GM19438 (cell line): Measurements from ENCODE around the gene NR2C2.

Experiments
- ATAC-seq: cut with Tn5 transposase; IDR thresholded peaks from one replicate; pipeline ENCODE4 v1.9.1; 2021; ENCODE audit warnings: low read depth; ENCODE audit not compliant: unreplicated experiment

NR2C2 gene

DNA sequence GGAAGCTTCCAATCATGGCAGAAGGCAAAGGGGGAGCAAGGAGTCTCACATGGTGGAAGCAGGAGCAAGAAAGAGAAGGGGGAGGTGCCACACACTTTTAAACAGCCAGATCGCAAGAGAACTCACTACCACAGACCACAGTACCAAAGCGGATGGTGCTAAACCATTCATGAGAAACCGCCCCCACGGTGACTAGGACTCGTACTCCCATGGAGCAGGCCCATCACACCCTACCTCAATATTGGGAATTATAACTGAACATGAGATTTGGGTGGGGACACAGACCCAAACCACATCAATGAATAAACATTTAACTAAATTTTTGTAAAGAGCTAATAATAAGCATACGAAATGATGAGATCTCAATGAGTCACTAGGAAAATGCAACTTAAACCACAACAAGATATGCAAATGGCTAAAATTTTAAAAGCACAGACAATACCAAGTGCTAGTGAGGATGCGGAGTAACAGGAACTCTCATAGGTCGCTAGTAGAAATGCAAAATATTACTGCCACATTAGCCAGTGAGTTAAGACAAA lies 107.7 kb downstream of the NR2C2 start:
- peak; percentile 36 for ATAC-seq

- ATAC-seq = no peak
Measured at GRCh38 chr3:15056676-15057404, 109.5 kb downstream of the NR2C2 start.

DNA sequence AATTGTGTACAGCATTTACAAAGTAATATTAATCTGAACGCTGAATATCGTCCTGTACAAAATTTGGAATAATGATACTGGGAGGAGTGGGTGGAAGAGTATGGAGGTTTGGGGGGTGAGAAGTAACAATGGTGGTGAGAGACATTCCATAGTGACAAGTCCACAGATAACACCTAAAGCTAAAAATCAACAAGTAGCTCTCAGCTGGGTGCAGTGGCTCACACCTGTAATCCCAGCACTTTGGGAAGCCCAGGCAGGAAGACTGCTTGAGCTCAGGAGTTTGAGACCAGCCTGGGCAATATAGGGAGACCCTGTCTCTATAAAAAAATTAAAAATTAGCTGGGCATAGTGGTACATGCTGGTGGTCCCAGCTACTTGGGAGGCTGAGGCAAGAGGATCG lies 112.6 kb downstream of the NR2C2 start:
- no peak for ATAC-seq

GRCh38 chr3:15063238-15063637 lies 115.9 kb downstream of the NR2C2 start:
- ATAC-seq = no peak

DNA sequence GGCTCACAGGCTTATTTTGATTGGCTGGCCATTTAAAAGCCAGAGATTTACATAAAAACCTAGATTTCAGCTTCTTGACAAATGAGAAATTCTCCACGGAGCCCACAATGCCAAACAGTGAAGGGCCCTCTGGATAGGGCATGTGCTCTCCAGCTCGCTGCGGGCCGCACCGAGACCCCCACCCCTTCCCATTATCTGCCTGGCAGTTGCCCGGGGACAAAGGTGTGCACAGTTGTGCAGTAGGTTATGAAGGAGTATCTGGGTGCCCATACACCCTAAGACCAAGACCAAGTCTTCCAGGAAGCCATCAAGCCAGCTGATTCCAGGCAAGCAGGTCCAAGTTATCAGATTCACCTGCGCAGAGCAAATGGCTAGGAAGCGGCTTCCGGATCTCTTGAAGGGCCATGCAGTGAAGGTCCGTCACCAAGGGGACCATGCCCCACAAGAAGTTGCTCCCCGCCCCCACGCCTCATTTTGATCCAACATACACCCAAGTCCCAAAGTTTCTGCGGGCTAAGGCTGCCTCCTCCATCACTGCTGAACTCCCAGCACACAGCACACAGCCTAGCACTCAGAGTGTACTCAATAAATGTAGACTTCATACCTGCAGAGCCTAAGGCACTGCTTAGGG lies 116.4 kb downstream of the NR2C2 start:
- ATAC-seq = no peak

- ATAC-seq = peak; percentile 23
Measured at GRCh38 chr3:15064299-15064834, 117.0 kb downstream of the NR2C2 start.

GRCh38 chr3:15064835-15065549 lies 117.6 kb downstream of the NR2C2 start, which contains the start of gene MRPS25:
MRPS25 (minus strand) TSS chr3:15065315; CDS start chr3:15065194, 121 bp downstream.
- peak; percentile 96 for ATAC-seq

DNA sequence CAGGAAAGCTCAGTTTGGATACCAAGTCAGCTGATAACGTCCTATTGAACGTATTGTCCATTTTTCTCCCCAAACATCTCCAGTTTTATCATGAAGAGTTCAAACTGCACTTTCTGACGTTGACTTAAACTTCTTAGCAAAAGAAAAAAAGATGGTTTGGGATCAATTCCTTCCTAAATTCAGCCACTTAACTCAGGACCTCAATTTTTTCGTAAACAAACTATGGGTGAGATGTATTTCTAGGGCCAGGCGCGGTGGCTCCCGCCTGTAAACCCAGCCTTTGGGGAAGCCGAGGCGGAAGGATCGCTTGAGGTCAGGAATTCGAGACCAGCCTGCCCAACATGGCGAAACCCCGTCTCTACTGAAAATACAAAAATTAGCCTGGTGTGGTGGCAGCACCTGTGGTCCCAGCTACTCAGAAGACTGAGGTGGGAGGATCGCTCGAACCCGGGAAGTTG lies 118.2 kb downstream of the NR2C2 start:
- ATAC-seq = peak; percentile 17

- ATAC-seq = no peak
Measured at GRCh38 chr3:15066467-15066866, 119.1 kb downstream of the NR2C2 start.

- no peak for ATAC-seq
Measured at GRCh38 chr3:15069441-15069840, 122.1 kb downstream of the NR2C2 start.

DNA sequence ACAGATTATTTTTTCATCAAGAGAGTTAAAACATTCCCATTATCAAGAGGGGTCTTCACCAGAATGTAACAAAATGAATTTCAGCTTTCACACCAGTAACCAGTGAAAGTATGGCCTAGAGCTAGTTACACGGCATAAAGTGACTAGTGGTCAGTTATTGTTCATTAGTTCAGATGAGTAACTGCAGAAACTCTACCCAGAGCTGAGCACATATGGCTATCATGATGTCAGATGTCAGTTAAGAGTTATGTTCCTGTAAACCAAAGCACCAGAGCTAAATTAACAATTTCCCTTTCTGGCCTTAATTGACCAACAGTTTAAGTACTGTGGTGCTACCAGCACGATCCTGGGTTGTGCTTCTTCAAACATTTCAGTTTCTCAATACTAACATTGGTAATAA lies 124.3 kb downstream of the NR2C2 start:
- ATAC-seq = no peak

- ATAC-seq = no peak
Measured at GRCh38 chr3:15074500-15074899, 127.1 kb downstream of the NR2C2 start.

GRCh38 chr3:15079091-15079490 lies 131.7 kb downstream of the NR2C2 start:
- no peak for ATAC-seq

GRCh38 chr3:15081960-15082664 lies 134.7 kb downstream of the NR2C2 start:
- no peak for ATAC-seq

DNA sequence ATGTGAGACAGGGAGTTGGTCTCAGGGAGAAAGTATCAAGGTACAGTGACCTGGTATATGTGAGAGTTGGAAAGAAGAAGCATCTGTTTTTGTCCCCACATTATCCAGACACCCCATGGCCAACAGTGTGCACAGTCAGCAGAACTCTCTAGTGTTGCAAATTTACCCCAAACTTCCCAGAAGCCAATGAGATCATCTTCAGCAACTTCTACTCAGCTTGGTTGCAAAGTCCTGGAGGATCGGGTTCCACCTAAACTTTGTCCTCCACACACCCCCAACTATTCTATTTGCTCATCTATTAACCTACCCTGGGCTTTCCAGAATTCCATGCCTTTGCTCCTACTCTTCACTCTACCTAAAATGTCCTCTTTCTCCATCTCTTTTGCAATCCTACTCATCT lies 135.9 kb downstream of the NR2C2 start:
- no peak for ATAC-seq

GRCh38 chr3:15086263-15086662 lies 138.9 kb downstream of the NR2C2 start:
- no peak for ATAC-seq

DNA sequence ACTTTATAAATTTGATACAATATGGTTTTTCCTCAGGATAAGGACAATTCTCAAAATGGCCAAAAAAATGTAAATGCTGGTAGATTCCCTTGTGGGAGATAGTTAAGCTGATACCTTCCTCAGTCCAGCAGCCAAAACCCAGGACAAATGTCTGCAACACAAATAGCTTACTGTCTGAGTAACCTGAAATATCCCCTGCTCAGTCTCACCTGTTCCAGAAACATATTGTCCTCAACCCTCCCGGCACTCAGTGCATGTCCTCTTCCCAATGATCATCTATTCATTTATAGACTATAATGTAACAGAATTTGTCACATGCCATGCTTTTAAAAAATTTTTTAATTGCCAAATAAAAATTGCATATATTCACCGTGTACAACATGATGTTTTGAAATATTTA lies 139.3 kb downstream of the NR2C2 start:
- ATAC-seq = no peak

DNA sequence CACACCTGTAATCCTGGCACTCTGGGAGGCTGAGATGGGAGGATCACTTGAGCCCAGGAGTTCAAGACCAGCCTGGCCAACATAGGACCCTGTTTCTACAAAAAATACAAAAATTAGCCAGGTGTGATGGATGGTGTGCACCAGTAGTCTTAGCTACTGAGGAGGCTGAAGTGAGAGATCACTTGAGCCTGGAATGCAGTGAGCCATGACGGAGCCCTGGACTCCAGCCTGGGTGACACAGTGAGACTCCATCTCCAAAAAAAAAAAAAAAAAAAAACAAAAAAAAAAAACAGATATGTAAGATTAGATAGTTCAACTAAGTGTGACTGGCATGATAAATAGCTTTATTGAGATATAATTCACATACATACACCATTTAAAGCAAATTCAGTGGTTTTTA lies 141.8 kb downstream of the NR2C2 start:
- no peak for ATAC-seq

DNA sequence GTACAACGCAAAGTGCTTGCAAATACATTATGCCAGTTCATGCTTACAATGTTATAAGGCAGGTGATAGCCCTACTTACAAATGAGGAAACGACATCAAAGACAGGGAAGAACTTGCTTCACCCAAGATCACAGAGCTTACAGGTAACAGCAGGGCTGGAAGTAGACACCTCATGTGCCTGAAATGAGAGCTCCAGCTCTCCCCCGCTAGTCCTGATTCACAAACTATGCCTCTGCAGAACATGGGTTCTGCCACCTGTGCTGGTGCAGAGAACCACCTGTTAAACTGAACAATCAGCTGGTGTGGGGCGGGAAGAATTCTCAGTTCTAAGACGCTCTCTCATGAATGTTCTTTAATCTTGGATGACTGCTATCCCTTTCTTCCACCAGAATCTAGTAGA lies 144.2 kb downstream of the NR2C2 start:
- ATAC-seq = no peak

DNA sequence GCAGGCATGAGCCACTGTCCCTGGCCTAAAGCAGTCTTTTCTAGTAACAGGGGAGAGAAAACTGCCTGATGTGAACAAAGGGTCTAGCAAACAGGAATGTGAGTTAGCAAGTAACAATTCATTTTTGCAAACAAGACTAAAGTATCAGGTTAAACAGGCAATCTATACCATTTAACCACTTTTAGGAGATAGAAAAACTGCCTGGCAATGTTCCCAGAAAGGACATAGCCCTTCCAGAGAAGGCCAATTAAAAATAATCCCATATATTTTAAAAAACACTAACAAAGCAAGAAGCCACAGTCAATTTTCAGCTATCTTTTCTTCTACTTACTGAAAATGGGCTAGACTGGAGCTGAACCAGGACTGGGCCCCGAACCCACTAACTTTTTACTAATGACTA lies 145.3 kb downstream of the NR2C2 start:
- ATAC-seq = no peak
